Type B pancreatic cell (in vitro differentiated cells): ENCODE results near the gene NTRK2. TPM values are rescaled to one million over a fixed set of nuclear protein-coding genes. Genes with fewer than 3 reads are reported as not detected.

ENCODE experiments used
- DNase-seq: peaks from one replicate; pipeline ENCODE4 v3.0.0; 2021; ENCODE audit warnings: mixed read lengths; ENCODE audit not compliant: unreplicated experiment; ENCODE audit errors: extremely low spot score
- H3K27ac Mint-ChIP-seq: 2 replicates; pipeline ENCODE4 v1.8.0; 2021; ENCODE audit warnings: mild to moderate bottlenecking, mixed read lengths
- H3K27me3 Mint-ChIP-seq: 2 replicates; pipeline ENCODE4 v1.8.0; 2021; ENCODE audit warnings: mixed read lengths
- H3K36me3 Mint-ChIP-seq: 2 replicates; pipeline ENCODE4 v1.8.0; 2021; ENCODE audit warnings: mixed read lengths
- H3K4me1 Mint-ChIP-seq: one replicate; pipeline ENCODE4 v1.8.0; 2021; ENCODE audit warnings: mixed read lengths; ENCODE audit not compliant: unreplicated experiment
- H3K4me3 Mint-ChIP-seq: 2 replicates; pipeline ENCODE4 v1.8.0; 2021; ENCODE audit warnings: mild to moderate bottlenecking, mixed read lengths
- H3K9me3 Mint-ChIP-seq: 2 replicates; pipeline ENCODE4 v1.8.0; 2021; ENCODE audit warnings: mixed read lengths
- CTCF ChIP-seq: fragments of 200-600 bp; sonication (generic); conservative IDR thresholded peaks from 2 replicates; pipeline ENCODE4 v1.5.0; 2021; ENCODE audit warnings: antibody characterized with exemption, mild to moderate bottlenecking
- total RNA-seq: library from RNA; stranded (reverse); gene quantifications from 2 replicates; pipeline ENCODE4 v1.2.1, GENCODE V29; 2021; ENCODE audit warnings: low replicate concordance

Gene NTRK2
- total RNA-seq, 1 donor from 2014 or later, result 122 TPM

DNA sequence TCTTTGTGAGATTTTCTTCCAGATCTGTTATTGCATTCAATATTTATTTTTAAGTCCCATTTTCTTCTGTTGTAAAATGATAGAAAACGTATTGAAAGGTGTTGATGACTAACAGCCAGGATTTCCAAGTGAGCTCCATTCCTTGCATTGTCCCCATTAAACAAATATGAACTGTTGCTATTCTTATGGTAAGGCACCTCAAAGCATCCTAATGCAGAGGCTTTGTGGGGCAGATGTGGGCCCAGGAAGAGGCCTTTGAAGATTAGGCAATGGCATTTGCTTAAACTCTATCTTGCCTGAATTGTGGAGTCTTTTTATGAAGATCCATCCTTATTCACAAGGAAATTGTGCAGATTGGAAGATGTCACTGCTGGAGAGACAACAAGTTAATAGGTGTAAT, 38.9 kb downstream of the NTRK2 start:
- Mint-ChIP-seq H3K4me1 (peaks cover 9% of the 10 kb centered on the region), H3K4me3 (no peak overlapping the region), H3K36me3 (peaks cover 10% of the 10 kb centered on the region), H3K9me3 (no peaks in the 10 kb centered on the region), H3K27me3 (peaks cover 7% of the 10 kb centered on the region), H3K27ac (no peak overlapping the region)
- no peak for DNase-seq
- TF ChIP-seq CTCF, result no peak

- no peak for DNase-seq
- H3K4me1 Mint-ChIP-seq, result peaks cover 13% of the 10 kb centered on the region
- H3K27me3 Mint-ChIP-seq, result peaks cover 7% of the 10 kb centered on the region
- H3K27ac Mint-ChIP-seq, result no peak overlapping the region
- no peaks in the 10 kb centered on the region for H3K9me3 Mint-ChIP-seq
- H3K36me3 Mint-ChIP-seq, result peaks cover 14% of the 10 kb centered on the region
- no peak overlapping the region for H3K4me3 Mint-ChIP-seq
- TF ChIP-seq CTCF, result no peak
These were observed 39.5 kb downstream of the NTRK2 start for GRCh38 chr9:84709056-84709455.

- peaks cover 7% of the 10 kb centered on the region for H3K27me3 Mint-ChIP-seq
- peaks cover 17% of the 10 kb centered on the region for H3K36me3 Mint-ChIP-seq
- no peak overlapping the region for H3K4me3 Mint-ChIP-seq
- no peak for DNase-seq
- H3K9me3 Mint-ChIP-seq, result no peaks in the 10 kb centered on the region
- no peak overlapping the region for H3K27ac Mint-ChIP-seq
- TF ChIP-seq CTCF, result no peak
- H3K4me1 Mint-ChIP-seq, result peaks cover 16% of the 10 kb centered on the region
These were observed 41.3 kb downstream of the NTRK2 start for GRCh38 chr9:84710701-84711397.

GRCh38 chr9:84711398-84711777, 41.9 kb downstream of the NTRK2 start:
- H3K27ac Mint-ChIP-seq, result no peak overlapping the region
- H3K36me3 Mint-ChIP-seq, result peaks cover 17% of the 10 kb centered on the region
- H3K4me1 Mint-ChIP-seq, result peaks cover 16% of the 10 kb centered on the region
- H3K4me3 Mint-ChIP-seq, result no peak overlapping the region
- TF ChIP-seq CTCF, result no peak
- no peaks in the 10 kb centered on the region for H3K9me3 Mint-ChIP-seq
- H3K27me3 Mint-ChIP-seq, result peaks cover 7% of the 10 kb centered on the region
- no peak for DNase-seq

DNA sequence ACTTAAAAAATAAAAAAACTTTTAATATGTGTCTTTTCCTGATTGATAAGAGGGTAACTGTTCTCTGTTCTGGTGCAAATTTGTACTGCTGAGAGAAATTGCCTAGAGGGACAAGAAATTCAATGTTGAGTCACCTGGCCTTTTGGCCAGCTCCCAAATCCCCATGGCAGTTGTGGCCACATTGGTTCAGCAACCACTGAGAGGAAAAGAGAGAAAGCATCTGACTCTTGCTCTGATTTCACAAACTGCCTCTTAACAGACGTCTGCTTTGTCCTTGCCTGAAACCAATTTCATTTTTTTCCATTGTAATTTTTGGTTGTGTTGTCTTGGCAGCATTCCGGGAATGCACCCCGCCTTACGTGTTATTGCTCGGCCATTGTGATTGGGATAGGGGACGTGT, 42.4 kb downstream of the NTRK2 start:
- Mint-ChIP-seq H3K27me3 (peaks cover 11% of the 10 kb centered on the region), H3K9me3 (no peaks in the 10 kb centered on the region), H3K4me3 (no peak overlapping the region), H3K4me1 (peaks cover 16% of the 10 kb centered on the region), H3K36me3 (peaks cover 21% of the 10 kb centered on the region), H3K27ac (no peak overlapping the region)
- TF ChIP-seq CTCF, result no peak
- DNase-seq, result no peak

GRCh38 chr9:84716217-84716616, 46.7 kb downstream of the NTRK2 start:
- no peak overlapping the region for H3K27ac Mint-ChIP-seq
- TF ChIP-seq CTCF, result no peak
- peaks cover 22% of the 10 kb centered on the region for H3K36me3 Mint-ChIP-seq
- H3K9me3 Mint-ChIP-seq, result no peaks in the 10 kb centered on the region
- peaks cover 15% of the 10 kb centered on the region for H3K4me1 Mint-ChIP-seq
- DNase-seq, result no peak
- H3K27me3 Mint-ChIP-seq, result peaks cover 7% of the 10 kb centered on the region
- H3K4me3 Mint-ChIP-seq, result no peak overlapping the region
